Activated T-helper 9 cell treated with anti-CD3 and anti-CD28 coated beads, Interleukin-2, amount 50 U/mL, for 16 hours (primary cell): Measurements from ENCODE around the gene NCS1.
A peak's percentile ranks its signal among the peaks of the same experiment; 100 is the strongest.

Experiments
- DNase-seq: peaks from one replicate; pipeline ENCODE4 v3.0.0-alpha.2; 2020; ENCODE audit warnings: low read depth

The NCS1 gene

DNA sequence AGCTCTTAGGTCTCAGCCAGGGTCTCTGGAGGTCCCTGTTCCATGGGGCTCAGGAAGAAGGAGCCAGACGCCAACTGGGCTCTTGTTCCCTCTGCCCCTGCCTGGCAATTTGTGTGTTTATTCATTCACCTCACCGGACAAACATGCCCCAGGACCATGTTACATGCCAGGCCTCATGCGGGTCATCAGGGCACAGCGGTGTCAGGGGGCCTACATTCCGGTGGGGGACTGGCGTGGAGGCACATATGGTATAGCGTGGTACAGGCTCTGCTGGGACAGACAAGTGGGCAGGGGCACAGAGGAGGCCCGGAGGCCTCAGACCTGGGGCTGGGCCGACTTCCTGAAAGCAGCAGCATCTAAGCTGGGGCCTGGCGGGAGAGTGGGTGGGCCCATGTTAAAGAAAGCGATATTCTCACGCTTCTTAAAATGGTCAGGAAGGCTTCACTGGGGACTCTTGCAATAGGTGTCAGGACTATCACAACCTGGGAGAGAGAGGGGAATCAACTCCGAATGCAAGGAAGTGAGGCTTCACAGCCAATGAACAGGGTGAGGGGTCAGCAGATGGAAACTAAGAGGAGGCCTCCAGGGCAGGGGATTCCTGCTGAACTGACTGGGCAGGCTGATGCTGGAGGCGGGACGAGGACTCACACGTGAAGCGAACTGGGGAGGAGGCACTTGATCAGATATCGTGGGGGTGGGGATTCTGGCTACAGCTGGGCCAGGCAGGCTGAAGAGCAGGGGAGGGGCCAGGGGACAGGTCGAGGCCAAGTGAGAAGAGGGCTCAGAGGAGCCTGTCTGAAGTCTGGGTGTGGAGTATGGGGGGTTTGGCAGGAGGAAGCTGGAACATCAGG is 41.9 kb downstream of the NCS1 start:
- DNase-seq, result no peak

DNA sequence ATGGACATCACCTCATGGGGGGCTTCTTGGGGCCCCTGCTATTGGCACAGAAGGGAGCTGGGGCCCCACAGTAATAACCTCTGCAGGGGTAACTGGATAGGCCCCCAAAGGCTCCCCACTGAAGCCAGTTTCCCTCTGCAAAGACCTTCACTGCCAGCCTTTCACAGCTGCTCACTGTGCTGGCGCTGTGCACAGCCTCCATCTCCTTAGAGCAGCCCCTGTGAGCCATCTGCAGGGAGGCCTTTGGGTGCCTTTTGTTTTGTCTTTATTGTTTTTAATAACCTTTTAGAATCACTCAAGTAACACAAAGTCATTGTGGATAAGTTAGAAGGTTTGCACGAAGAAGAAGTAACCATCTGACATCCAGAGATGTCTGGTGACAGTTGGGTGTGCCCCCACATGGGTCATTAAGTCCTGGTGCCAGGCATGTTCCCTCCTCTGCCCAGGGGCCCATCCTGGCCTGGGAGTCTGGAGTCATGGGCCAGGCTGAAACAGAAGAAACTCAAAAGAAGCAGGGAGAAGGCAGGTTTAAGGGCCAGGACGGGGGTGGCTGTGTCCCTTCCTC is 42.7 kb downstream of the NCS1 start:
- no peak for DNase-seq

DNA sequence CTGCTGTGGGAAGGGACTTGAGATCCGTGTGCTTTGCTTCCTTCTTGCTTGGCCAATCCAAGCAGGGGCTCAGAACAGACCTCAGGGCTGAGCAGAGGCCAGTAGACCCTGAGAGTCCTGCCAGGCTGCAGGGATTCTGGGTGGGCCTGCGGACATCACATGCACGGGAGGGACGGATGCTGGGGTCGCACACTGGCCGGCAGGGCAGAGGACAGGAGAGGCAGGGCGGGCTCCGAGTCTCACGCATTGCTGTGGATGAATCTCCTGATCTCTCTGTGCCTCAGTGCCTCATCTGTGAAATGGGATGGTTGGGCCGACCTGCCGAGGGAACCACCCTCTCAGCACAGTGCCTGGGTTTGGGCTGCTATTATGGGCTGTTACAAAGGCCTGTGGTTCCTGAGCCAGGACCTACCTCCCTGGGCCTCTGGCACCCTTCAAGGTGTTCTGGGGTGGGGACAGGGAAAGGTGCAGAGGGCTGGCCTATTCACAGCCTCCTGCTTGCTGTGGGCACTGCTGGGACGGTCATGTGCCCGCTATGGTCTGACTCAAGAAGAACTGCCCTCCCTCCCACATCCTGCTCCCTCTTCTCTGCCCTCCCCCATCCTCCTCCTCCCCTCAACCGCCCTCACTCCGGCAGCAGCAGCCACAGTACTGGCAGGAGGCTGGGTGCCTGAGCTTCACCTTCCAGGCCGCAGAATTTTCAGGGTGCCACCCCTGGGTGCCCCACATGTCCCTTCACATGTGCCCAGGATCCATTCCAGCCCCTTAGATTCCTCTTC is 43.3 kb downstream of the NCS1 start:
- no peak for DNase-seq

DNA sequence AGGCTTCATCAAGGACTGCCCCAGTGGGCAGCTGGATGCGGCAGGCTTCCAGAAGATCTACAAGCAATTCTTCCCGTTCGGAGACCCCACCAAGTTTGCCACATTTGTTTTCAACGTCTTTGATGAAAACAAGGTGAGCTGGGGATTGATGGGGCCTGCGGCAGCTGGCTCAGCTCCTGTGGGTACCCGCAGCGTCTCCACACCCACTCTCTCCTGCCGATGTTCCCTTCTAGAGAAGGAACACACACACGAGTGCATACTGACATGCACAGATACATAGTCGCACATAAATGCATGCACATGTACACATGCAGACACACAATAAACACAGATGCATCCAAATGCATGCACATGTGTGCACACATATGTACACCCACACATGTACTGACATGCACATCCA is 45.6 kb downstream of the NCS1 start:
- no peak for DNase-seq

DNA sequence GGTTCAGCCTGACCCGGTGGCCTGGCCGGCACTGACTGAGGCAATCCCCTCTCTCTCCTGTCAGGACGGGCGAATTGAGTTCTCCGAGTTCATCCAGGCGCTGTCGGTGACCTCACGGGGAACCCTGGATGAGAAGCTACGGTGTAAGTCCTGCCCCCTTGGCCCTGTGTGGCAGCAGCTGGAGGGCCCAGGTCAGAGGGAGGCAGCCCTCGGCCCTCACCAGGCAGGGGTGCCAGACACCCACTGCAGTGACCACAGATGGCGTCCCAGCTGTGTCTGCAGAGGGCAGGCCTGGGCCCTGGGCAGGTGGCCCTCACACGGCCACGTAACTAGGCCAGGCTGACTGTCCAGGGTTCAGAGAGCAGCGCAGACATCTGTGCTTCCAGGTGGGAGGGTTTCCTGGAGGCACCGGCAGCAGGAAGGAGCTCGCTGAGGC is 47.5 kb downstream of the NCS1 start:
- no peak for DNase-seq

DNA sequence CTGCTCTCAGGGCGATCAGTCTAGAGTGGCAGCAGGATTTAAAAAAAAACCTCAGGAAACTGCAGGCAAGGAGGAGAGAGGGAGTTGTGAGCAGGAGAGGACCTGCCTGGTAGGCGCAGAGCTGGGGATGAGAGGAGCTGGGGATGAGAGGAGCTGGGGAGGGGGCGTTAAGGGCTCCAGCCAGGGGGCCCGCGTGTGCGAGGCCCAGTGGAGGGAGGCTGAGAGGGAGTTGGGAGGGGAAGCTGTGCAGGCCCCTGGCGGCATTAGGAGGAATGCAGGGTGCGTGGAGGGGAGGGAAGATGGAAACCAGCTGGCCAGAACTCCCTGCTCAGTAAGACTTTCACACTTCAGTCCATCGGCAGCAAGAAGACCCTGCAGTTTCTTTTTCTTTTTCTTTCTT is 48.1 kb downstream of the NCS1 start:
- no peak for DNase-seq

DNA sequence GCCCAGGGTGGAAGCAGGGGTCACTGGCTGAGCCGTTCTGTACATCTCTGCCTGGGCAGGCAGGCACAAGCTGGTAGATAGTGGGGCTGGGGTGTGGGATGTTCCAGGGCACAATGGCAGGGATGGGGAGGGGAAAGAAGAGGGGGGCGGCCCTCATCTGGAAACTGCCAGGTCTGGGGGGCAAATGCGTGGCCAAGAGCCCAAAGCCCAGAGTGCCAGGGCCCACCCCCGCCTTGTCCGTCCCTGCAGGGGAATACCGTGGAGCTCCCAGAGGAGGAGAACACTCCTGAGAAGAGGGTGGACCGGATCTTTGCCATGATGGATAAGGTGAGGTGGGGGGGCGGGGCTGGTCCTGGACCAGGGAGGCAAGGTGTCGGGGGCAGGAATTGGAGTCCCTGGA is 50.6 kb downstream of the NCS1 start:
- no peak for DNase-seq

DNA sequence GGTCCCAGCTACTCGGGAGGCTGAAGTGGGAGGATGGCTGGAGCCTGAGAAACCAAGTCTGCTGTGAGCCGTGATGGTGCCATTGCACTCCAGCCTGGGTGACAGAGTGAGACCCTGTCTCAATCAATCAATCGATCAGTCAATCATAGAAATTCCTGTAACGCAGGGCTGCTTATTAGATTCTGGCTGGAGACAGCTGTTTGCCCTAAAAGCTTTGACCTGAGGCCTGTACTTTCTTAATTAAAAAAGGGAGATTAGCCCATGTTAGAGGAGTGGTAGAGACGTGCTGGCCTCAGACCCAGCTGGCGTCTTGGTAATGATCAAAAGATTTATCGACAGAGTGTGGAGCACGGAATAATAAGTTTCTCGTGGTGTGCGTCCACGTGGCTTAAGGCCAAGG is 52.9 kb downstream of the NCS1 start:
- no peak for DNase-seq

DNA sequence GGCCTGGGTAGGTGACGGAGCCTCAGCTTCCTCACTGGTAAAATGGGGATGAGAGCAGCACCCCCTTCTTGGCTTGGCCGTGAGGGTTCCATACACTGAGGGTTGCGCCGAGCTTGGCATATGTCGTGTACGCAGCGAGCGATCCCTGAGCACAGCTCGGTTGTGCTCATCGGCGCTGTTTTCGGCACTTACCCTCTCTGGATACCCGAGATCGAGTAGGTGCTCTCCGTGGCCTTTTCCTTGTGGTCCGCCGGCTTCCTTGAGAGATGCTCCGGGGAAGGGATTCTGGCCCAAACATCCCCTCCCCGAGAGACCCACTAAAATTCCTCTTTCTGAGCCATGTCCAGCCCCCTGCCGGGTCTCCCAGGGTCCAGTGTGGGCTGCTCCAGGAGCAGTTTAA is 53.4 kb downstream of the NCS1 start:
- no peak for DNase-seq

DNA sequence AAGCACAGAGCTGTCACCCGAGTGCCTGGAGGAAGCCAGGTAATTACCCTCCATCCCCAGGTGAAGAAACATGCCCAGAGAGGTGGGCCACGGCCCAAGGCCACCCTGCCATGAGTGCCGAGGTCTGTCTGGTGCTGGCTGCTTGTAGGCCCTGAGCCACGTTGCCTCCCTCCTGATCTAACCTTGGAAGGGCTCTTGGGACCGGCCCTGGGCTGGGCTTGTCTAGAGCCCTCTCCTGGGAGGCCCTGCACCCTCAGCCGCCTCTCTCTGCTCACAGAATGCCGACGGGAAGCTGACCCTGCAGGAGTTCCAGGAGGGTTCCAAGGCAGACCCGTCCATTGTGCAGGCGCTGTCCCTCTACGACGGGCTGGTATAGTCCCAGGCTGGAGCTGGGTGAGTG is 53.9 kb downstream of the NCS1 start:
- no peak for DNase-seq

DNA sequence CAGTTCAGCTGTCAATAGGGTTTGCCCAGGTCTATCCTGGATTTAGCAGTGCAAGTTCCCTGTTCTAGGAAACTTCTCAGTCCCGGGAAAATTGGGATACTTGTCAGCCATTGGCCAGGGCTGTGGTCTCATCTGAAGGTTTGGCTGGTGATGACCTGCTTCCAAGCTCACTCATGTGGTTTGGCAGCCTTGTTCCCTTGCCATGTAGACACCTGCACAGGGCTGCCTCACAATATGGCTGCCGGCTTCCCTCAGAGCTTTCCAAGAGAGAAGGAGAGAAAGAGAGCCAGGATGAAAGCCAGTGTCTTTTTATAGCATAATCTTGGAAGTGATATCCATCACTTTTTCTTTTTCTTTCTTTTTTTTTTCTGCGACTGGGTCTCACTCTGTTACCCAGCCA is 55.6 kb downstream of the NCS1 start:
- no peak for DNase-seq

DNA sequence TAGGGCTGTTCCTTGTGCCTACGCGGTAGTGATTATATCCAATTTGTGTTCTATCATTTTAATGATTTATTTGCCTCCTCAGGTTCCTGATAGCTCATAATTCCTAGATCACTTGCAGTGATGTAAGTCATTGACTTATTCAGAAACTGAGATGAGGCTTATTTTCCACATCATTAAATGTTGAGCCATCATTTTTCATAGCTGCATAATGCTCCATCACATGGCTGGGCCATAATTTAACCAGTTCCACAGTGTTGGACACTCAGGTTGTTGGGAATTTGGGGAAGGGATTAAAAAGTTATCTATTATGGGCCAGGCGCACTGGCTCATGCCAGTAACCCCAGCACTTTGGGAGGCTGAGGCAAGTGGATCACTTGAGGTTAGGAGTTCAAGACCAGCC is 57.6 kb downstream of the NCS1 start:
- DNase-seq, result no peak

DNA sequence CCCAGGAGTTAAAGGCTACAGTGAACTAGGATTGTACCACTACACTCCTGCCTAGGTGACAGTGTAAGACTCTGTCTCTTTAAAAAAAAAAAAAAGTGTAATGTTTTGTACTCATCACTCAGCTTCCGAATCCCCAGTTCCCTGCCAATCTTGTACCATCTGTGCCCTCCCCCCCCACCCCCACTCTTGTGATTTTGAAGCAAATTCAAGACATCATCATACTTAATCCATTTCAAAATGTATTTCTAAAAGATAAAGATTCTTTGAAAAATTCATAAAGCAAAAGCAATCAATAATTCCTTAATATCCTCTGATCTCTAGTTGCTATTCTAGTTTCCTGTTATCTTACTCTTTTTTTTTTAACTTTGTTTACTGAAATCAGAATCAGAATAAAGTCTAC is 58.4 kb downstream of the NCS1 start:
- no peak for DNase-seq

DNA sequence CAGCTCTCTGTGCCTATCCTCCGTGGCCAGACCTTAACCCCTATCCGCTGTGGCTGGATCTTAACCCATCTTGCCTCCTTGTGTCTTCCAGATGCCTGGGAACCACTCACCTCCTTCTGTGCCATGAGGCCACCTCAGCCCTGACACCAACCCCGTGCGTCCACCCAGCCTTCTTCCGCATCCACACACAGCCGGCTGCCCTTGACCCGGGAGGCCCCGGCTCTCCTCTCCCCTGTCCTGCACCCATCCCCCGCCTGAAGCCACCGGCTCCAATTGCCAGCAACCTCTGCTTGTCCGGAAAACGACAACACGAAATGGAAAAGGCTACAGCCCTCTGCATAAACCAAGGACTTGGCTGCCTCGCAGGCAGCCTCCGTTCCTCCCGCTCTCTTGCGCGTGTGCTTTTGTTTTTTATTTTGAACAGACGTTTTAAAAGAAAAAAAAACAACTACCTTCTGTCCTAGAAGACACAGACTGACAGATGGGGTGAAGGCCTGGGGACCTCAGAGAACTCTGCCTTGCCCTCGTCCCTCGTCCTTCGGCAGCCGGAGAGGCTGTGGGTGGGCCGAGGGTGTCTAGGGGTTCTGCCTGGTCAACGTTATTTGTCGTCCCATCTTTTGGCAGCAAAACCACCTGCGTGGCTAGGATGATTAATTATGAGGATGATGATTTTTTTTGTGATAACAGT is 60.8 kb downstream of the NCS1 start:
- DNase-seq, result no peak

DNA sequence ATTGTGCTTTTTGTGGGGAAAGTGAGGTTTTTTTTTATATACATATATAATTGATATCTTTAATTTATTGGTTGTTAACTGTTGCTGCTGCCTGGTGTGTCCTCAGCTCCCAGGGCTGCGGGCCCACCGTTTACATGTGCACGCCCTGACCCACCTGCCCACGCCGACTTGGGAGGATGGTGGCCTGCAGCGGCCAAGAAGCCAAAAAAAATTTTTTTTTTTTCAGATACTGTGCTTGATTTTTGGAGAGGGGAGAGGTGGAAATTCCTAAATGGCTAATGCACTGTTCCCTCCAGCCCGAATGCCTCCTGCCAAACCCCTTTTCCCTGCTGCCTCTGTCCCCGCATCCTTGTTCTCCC is 61.4 kb downstream of the NCS1 start:
- DNase-seq, result no peak

DNA sequence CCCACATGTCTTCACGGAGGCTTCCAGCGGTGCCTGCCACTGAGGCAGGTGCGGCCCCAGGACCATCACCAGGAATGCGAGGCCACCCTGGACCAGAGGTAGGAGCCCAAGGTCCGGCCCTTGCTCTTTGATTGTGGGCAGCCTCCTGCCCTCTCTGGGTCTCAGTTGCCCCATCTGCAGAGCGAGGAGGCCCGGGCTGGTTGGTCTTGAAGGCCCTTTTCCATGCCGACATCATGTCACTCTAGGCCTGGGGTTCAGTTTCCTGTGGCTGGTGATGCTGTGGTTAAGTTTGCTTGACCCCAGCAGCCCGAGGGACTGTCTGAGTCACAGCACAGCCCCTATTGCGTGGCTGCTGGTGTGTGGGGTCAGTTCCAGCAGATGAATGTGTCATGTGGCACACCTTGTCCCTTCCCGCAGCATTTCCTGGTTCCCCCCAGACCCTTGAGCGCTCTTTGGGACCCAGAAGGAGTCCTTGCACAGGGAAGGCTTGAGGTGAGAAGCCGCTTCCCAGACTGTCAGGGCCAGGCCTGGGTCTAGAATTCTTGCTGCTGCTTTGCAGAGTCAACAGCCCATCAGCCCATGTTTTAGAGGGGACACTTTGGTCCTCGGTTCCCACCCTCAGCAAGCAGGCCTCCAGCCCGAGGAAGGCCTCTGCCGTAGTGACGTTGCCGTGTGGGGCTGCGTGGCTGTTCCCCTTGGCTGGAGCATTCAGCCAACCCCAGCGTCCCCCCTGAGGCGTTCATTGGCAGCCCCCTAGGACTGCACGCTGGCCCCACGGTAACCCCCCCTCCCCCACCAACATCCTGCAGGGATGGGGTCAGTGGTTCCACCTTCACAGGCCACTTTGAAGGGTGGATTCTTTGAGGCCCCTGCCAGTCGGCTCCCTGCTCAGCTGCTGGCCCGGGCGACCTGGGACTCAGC is 62.4 kb downstream of the NCS1 start:
- DNase-seq, result no peak

DNA sequence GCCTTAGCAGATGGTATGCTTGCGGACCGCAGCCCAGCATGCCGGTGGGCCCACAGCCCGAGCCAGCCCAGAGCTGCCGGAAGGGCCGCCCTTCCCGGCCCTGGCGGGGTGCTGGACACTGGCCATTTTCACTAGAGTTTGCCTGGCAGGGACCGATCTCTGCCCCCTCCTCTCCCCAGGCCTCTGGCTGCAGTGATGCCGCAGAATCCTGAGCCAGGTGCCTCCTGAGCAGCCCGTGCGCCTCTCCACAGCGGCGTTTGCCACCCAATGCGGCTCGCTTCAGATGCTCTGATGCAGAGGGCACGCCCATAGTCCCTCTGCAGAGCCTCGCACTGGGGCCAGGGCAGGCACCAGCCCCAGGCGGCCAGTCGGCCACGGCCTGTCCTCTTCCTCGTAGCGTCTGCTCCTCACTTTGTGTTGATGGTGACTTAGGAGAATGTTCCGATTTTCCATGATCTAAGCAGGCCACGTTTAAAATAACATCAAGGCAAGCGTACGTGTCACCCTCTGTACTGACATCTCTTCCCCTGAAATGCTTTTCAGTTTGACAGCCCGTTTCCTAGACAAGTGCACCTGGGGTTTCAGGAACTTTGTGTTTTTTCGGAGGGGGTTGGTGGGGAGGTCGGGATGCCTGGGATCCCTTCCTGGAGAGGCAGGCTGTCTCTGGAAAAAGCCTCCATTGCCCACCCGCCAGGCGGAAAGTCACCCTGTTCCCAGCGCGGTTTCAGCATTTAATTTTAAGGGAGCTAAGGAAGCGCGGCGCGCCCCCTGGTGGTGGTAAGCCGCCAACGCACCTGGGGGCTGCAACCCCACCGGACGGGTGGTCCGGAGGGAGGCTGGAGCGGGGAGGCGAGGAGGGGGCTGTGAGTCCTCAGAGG is 63.6 kb downstream of the NCS1 start:
- DNase-seq, result peak; percentile 59

DNA sequence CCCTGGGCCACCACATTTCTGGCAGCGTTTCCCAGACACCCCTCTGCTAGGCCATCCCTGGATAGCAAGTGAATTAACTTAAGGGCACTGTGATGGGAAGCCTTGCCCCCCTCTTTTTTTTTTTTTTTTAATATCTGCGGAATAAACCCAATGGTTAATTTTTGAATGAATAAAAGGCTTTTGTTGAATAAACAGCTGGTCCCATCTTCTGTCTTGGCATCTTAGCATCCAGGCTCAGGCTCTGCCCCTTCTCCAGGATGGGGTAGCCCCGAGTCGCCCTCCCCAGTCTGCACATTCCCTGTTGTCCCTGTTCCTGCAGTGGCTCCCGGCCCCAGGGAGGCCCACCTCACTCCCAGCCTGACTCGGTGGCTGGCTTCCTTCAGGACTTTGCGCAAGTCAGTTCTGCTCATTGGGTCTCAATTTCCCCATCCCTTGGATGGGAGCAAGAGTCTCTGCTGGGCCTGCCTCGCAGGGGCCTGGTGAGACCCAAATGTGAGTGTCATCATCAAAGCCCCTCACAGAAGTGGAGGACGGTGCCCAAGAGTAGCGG is 64.3 kb downstream of the NCS1 start:
- DNase-seq, result no peak

DNA sequence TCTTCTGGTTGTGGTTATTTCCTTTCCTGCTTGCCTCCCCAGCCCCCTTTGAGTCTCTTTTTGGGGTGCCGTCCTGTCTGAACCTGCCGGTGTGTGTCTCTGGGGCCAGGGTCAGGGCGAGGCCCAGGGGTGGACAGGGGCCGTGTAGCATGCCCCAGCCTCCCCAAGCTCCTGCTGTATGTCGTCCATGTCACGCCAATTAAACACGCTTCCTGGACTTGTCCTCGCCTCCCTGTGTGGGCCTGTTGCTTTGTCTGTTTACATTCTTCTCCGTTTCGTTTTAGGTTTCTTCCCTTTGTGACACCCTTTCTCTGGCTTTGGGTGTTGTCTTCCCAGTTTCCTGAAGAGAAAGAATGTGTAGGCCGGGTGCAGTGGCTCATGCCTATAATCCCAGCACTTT is 64.9 kb downstream of the NCS1 start:
- DNase-seq, result no peak
